Left renal pelvis (tissue), 4 donors: ENCODE measurements around the gene PLCH2. TPM values are rescaled to one million over a fixed set of nuclear protein-coding genes. Genes with fewer than 3 reads are reported as not detected.

Source experiments
- DNase-seq, 4 donors: peaks; one replicate each; pipeline ENCODE4 v3.0.0-alpha.2; 2013; ENCODE audit warnings: low read depth in 4 of 4, low spot score in 3 of 4
- polyA plus RNA-seq, 4 donors: library from polyadenylated mRNA; unstranded; fragments of 120-200 nt; gene quantifications; one replicate each; pipeline ENCODE4 v1.2.1, GENCODE V29; 2013; ENCODE audit not compliant: insufficient read length in 4 of 4

PLCH2 gene
- polyA plus RNA-seq, 4 donors, result 0.38 to 1.9 (median 1.3) TPM

DNA sequence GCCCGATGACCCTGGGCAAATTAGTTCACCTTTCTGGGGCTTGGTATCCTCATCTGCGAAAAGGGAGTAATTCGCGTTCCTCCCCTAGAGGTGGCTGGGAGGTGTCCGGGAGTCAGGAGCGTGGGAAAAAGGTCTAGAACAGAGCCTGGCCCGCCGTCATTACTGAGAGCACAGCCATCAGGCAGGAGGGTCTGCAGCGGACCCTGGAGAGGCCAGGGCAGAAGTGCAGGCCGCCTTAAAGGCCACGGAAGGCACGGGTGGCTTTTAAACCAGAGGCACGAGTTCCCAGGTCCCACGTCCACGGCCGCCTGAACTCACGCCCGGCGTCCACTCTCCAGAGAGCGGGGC, 49.5 kb downstream of the PLCH2 start:
- DNase-seq, result no peak

DNA sequence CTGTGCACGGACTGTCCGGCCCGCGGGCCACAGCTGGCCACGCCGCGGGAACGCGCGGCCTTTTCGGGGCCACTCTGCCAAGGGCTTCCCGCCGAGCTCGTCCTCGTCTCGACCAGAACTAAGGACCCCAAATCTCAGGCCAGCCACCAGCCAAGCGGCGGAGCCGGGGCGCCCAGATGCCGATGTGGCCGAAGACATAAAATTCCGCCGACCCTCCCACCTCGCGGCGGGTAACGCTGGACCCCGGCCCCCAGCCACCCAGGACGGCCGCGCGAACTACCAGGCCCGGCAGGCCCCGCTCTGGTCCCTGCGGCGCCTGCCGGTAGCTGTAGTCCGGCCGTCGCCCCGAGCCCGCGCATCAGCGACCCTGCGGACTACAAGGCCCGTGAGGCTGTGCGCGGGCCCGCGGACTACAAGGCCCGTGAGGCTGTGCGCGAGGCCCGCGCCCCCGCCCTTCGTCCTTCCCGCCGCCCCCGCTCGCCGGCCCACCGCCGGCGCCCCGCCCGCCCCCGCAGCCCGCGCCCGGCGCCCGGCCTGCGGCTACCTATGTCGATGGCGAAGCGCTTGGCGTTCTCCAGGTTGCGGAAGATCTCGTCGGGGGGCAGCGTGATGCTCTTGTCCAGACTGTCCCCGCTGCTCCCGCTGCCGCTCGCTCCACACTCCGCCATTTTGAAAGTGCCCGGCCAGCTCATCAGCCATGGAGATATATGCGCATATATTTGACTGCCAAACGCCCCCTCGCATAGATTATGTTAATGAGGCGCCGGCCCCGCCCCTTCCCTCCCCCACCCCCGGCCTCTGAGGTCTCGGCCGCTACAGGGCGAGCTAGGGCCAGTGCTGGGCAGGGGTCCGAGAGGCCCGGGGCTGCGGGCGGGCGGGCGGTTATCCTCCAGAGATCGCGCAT, 50.1 kb downstream of the PLCH2 start, which contains the start of gene PANK4:
TSS of gene PANK4 (minus strand) at position 677 of the 904 bp plus-strand sequence. CDS start at position 668, 9 bp downstream.
- DNase-seq, result peak; percentile 72 to 88 (median 86)

DNA sequence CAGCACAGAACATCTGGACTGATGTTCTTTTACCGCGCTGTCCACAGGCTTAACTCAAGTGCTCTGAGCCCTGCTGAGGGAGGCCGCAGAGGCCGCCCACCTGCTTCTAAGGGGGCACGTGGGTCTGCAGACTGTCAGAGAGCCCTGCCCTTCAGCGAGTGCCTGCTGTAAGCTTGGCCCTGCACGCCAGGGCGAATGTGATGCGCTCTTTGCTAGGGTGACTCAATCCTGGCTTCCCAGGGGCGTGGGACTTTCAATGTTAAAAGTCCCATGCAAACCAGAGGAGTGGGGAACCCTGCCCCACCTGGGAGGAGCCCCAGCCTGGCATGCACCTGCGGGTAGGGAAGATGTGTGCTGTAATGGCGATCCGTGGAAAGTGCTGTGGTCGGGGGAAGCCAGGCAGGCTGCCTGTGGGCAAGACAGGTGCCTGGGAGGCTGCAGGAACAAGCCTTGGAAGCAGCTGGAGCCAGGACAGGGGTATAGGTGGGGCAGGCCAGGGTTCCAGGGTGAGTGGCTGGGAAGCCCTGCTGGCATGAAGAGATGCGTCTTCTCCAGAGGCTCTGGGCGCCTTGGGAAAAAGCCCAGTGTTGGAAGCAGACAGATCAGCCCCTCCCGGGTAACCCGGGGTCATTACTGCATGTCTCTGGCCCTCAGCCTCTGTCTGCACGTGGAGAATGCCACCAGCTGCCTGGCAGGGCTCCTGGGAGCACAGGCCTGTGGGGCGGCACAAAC, 50.9 kb downstream of the PLCH2 start:
- DNase-seq, result no peak

DNA sequence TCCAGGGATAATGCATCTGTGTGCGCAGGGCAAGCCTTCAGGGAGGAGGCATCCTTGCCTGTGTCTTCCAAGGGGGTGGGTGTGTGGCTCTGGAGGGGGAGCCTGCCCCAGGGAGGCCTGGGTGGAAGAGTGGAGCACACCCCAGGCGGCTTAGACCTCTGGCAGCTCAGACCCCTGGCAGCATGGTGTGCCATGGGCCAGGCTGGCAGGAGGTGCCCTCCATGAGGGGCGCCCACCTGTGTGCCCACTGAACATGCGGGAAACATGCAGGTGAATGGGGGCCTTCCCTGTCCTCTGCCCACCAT, 51.4 kb downstream of the PLCH2 start:
- no peak for DNase-seq

DNA sequence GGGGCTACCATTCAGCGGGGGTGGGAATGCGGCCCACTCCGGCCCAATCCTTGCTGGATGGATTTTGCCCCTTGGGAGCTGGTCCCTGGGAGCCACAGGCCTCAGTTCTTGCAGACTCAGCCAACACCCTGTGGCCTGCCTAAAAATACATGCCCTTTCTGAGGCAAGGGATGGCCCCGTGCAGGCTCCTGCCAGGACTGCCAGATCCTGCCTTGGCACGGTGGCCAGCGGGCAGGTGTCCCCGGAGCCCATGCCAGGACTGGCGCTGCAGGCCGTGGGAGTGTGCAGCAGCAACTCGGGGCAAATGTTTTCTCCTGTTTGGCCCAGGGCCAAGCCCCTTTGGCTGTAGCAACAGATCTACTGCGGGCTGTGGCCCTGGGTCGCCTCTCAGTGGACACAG, 51.9 kb downstream of the PLCH2 start:
- no peak for DNase-seq

DNA sequence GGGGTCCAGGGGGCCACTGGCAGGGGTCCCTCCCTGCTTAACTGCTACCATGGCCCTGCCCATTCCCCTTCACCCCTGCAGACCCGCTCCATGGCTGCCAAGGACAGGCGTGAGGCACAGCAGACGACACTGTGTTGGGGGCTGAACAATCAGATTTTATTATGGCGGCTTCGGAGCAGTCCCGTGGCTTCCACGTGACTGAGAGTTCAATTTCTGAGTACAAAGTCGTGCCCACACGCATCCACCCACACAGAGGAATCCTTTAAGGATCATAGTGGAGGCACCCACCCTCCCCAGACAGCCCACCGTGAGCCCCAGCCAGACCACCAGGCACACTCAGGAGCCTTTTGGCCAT, 52.5 kb downstream of the PLCH2 start:
- no peak for DNase-seq

DNA sequence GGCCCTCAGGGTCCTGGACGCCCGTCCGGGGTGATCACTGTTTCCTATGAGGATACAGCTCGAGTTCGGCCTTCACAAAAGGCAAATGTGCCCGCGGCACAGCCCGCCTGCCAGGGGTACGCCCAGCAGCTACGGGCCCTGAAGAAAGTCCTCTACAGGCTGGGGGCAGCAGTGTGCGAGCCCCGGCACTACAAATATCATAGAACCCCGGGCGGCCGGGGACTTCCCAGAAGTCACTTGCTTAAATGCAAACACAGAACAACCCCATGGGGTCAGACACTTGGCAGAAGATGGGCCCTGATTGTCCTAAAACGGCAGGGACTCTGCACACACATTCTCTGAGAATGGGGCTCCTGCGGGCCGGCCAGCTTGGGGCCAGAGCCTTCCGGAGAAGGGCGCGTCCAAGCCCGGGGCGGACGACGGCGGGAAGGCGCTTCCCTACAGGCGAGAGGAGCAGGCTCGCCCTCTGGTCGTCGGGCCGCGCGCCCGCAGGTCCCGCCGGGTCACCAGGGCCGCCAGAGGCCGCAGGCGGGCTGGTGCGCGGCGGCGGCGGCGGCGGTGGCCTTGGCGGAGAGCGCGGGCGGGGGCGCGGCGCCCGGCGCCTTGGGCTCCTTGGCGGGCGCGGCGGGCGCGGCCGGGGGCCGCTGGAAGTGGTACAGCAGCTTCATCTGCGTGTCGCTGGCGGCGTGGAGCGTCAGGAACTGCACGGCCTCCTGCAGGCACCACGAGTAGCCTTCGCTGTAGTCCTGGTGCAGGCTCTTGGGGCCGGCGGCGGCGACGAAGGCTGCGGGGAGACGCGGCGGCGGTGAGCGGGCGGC, 53.1 kb downstream of the PLCH2 start:
- no peak for DNase-seq

DNA sequence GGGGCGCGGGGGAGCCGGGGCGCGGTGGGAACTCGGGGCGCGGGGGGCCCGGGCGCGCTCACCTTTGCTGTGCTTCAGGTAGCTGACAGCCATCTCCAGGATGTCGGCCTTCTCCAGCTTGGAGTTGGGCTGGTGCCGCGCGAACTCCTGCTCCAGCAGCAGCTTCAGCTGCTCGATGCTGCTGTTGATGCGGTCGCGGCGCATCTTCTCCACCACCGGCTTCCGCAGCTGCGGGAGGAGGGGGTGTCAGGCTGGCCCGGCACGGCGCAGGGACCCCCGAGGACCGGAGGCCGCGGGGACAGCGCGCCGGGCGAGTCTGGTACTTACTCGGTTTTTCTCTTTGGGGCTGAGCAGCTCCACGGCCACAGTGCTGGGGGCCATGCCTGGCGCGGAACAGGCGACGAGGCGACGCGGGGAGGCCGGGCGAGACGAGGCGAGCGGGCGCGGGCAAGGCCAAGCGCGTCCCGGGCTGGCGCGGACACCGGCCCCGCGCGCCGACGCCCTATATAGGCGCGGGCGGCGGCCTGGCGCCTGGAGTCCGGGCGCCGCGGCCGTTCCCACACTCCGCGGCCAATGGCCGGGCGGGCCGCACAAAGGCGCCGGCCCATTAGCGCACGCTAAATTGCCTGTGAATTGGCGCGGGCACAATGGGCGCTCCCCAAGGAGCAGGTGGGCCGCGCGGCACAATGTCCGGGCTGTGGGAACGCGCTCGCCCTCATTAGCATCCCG, 53.9 kb downstream of the PLCH2 start, which contains the start of gene HES5:
TSS of gene HES5 (minus strand) at position 480 of the 729 bp plus-strand sequence. CDS start at position 381, 99 bp downstream.
- no peak for DNase-seq

DNA sequence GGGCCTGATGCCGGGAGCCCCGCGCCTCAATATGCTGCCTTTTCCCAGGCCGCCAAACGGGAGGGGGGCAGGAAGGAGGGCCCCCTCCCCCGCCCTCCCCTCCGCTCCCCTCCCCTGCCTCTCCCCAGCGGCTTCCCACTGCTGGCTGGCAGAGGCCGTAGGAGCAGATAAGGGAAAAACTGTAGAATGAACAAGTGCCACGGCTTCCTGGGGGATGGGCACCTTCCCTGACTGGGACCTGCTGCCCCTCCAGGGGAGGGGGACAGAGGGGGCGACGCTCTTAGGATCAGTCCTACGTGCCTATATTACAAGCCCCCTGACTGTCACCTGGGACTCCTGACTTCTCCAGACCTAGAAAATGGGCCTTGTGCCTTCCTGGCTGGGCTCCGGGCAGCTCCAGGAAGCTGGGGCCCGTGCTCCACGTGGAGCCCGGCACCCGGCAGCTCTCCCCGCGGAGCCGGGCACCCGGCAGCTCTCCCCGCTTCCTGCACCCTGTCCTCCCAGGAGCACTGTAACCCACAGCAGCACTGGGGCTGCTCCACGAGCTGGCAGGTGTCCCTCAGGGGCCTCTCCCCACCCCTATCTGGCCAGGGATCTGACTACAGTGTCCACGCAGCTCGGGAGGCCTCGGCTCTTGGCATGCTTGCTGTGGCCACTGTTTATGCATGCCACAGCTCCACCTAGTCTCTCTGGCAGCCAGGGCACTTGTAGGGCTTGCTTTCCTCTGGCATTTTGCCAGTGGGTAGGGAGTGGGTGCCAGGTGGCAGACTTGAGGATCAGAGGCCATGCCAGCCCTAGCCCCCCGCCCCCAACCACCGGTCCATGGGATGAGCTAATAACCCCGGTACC, 54.6 kb downstream of the PLCH2 start:
- no peak for DNase-seq

DNA sequence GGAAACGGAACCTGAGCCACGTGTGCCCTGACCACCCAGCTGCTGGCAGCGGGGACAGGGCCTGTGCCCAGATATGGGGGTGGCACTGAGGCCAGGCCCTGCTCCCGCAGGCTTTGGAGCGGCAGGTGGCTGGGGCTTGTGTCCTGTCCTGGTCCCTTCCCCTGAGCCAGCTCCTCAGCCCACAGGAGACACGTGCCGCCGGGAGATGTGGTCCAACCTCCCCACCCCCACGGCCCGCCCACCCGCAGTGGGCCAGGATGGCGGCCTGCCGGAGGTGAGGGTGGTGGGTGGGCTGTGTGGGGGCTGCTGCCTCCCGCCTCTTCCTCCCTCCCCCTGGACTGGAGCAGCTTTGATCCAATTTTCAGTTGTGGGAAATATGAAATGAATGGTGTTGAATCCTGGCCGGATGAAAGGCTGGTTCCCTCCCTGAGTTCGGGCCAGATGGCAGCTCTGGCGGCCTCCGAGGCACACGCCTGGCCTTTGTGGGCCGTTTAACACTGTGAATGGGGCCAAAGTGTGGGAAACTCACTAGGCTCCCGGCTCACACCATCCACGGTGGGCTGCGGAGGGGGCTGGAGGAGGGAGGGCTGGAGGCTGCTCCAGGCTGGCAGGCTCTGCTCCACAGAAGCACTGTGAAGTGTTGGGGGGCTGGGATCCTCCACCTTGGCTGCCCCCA, 56.5 kb downstream of the PLCH2 start:
- DNase-seq, result no peak

DNA sequence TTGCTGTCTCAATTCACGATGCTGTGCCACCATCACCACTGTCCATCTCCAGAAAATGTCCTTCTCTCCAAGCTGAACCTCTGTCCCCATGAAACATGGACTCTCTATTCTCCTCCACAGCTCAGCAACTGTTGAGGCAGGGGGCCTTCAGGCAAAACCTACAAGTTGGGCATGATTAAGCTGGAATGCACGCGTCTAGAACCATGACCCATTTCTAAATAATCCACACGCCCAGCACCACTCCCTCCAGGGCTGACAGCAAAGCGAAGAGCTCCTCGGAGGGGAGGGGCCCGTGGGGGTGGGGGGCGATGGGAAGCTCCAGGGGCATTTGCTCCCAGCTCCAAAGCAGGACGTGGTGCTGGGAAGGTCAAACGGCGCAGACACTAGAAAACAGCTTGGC, 57.3 kb downstream of the PLCH2 start:
- no peak for DNase-seq

DNA sequence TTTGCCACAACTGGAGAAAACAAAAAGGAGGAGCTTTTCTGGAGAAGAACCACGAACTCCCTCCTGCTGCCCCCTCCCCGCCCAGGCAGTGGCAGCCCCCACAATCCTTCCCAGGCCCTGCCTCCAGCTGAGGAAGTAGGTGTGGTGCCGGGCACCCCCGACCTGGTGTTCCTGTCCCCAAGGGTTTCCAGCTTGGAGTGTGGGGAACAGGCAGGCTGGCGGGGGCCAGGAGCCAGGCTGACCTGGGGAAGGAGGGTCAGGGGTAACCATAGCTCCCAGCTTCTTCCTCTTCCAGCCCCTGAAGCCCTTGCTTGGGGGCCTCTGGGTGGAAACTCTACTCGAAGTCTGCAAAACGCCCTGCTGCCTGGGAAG, 58.2 kb downstream of the PLCH2 start:
- no peak for DNase-seq

DNA sequence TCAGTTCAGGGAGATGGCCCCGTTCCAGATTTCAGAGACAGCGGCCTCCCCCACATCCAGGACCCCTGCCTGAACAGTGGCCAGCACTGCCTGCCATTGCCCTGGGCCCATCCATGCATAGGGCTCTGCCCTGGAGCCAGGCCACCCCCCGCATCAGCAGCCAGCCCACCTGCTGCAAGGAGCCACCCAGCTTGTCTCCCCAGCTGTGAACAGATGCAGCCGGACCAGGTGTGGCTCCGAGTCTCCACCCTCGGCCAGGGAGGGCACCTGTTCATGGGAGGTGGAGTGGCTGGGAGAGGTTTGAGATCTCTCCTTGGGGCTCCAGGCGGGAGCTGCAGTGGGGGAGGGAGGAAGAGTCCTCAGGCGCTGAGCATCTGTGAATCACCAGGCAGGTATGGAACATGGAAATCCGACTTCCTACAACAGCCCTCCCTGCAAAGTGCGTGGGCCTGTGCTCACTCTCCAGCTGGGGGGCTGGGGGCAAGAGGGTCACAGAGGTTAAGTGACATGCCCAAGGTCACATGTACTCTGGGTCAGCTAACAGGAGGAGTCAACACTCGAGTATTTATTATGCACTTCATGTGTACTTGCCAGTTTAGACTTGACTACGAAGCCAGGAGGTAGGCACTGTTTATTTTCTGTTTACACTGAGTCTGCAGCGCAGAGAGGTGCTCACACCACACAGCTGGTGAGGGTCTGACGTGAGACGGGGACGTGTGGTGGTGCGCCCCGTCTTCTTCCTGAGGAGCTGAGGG, 58.8 kb downstream of the PLCH2 start:
- no peak for DNase-seq

DNA sequence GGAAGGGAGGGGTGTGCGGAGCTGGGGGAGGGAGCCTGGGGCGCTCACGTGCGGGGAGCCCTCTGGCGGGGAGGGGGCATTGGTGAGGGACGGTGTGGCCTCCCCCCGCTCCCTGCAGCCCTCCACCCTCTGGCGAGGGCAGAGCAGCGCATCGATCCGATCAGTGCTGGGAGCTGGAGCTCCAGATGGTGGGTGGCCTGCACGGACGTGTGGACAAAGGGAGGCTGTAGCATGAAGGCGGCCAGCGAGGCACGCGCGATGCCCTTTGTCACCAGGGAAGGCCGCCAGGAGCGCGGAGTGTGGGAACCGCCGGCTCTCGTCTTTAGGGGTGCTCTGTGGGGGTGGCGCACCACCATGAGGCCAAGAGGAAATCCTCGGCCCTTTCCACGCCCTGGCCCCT, 59.4 kb downstream of the PLCH2 start:
- no peak for DNase-seq

DNA sequence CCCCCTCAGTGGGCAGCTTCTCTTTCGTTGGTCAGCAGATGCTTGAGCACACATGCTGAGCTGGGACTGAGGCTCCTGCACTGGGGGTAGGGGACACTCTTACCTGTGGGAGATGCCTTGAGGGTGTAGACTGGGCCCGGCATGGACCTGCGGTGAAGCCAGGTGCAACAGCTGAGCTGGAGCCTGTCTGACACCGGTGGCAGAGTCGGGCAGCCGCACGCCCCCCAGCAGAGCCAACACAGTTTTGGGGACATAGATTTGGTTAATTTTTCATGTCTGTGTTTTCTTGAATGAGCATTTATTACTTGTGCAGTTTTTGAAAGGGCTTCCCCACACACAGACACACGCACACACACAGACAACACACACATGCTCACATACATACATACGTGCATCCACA, 59.9 kb downstream of the PLCH2 start:
- DNase-seq, result no peak

DNA sequence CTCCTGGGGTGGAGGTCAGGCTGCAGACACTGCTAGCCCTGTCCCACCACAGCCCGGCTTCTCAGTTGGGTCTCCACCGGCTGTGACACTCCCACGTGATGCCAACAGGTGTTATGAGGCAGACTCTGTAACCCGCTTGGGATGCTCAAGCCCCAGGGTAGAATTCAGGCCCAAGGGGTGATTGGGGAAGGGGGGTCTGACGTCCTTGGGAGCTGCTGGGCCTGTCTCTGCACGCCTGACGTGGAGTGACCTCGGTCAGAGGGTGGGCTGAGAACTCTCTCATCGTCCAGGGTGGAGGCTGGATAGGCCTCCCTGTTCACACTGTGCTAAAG, 61.7 kb downstream of the PLCH2 start:
- DNase-seq, result no peak

DNA sequence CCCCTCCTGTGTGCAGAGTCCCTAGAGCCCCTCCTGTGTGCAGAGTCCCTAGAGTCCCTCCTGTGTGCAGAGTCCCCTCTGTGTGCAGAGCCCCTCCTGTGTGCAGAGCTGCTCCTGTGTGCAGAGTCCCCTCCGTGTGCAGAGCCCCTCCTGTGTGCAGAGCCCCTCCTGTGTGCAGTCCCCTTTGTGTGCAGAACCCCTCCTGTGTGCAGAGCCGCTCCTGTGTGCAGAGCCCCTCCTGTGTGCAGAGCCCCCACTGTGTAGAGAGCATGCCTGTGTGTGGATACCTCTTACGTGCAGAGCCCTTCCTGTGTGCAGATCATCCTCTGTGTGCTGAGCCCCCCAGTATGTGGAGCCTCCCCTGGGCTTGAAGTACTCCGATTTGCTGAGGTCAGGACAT, 62.3 kb downstream of the PLCH2 start:
- no peak for DNase-seq

DNA sequence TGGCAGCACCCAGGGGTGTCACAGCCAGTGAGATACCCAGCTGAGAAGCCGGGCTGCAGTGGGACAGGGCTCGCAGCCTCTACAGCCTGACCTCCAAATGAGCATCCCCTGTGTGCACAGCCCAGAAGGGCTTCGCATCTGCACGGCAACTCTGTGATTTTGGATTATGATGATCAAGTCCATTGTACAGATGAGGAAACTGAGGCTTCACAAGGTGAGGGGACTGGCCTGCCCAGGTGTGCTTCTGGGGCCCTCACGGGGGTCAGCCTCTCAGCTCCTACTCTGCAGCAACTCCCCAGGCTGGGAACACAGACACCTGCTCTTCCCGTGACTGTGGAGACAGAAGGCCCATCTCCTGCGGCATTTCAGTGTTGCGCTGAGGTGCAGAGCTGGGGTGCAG, 62.8 kb downstream of the PLCH2 start:
- no peak for DNase-seq
